HG03097 (cell line): ENCODE measurements around the gene VARS1.
"Not testable (repeated sequence)": the region's sequence is repeated elsewhere in the genome, so short reads cannot be mapped to it uniquely, and the experiment has no call there.

Experiments used
- ATAC-seq: cut with Tn5 transposase; IDR thresholded peaks from one replicate; pipeline ENCODE4 v1.9.1; 2021; ENCODE audit not compliant: unreplicated experiment, low FRiP score

The VARS1 gene

DNA sequence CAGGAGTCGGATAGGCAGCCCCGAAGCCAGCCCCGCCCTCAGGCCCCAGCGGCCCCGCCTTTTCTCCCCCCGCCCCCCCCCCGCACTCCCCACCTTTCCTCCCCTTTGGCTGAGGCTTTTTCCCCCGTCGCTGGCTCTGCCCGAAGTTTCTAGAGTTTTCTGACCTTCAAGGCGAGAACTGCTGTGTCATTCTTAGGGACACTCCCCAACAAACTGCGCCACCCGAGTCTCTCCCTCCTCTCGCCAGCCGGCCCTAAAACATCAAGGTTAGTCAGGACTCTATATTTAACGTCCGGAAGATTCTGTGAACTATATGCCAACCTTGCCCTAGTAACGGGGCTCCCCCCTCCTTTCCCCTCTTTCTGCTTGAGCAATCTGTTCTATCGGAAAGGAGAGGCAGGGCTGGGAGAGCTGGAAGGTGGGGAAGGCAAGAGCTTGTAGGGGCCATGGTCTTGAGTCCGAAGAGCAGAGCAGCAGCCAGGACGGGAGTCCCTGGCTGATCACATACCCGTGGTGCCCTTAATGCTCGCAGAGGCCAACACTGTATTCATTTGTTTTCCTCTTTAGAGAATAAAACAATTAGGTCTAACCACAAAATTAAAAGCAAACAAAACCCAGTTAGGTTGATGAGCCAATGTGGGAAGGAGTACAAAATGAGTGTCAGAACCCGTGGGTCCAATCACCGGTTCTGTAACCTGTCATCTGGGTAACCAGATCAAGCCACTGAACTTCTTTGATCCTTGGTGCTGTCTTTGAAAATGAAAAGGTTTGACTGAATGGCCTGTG lies 26.7 kb upstream of the VARS1 start:
- no peak for ATAC-seq

DNA sequence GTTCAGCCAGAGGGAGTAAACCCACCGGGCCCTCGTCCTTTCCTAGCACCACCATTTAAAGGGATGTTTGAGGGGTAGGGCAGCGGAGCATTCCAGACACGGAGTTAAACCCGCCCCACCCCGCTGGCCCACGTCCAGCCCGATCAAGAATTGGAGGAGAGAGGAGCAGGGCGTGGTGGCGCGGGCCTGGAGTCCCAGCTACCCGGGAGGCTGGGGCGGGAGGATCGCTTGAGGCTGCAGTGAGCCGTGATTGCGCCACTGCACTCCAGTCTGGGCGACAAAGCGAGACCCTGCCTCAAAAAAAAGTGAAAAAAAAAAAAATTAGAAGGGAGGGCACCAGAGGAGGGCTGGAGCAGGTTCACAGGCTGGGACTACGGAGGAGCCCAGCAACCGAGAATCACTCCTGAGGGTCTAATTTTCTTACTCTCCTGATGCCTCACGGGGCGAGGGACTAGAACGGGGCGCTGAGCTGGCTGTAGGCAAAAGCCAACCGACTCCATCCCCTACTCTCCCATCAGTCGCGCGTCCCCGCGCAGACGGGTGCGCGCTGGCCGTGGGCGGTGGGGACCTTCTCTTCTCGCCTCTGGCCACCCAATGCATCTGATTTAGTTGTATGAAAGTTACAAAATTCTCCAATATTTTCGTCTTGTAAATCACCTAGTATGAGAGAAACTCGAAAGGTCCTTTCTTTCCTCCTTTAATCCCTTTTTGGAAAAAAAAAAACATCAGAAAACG lies 25.9 kb upstream of the VARS1 start:
- ATAC-seq = no peak

DNA sequence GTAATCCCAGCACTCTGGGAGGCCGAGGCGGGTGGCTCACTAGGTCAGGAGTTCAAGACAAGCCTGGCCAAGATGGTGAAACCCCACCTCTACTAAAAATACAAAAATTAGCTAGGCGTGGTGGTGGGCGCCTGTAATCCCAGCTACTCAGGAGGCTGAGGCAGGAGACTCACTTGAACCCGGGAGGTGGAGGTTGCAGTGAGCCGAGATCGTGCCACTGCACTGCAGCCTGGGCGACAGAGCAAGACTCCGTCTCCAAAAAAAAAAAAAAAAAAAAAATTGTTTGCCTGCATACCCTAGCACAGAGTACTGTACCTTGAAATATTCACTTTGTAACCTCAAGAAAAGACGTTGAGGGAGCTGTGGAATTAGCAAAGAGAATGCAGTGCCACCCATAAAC lies 24.8 kb upstream of the VARS1 start:
- ATAC-seq = not testable (repeated sequence)

DNA sequence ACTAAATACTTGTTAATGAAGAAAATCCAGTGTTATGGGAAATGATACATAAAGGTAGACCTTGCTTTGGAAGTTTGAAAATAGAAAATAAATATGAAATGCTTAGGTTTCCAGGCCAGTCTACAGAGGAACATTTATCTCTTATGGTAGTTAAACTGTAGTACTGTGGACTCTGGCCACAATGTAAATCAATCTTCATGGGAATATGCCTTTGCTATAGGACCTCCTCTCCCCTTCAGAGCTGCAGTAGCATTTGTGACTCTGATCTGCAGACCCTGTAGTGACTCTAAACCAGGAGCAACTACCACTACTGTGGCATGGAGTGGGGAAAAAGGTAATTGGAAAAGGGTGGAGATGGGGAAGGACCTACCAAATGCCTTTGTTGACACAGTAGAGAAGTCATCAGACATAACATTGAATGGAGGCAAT lies 24.3 kb upstream of the VARS1 start:
- no peak for ATAC-seq

DNA sequence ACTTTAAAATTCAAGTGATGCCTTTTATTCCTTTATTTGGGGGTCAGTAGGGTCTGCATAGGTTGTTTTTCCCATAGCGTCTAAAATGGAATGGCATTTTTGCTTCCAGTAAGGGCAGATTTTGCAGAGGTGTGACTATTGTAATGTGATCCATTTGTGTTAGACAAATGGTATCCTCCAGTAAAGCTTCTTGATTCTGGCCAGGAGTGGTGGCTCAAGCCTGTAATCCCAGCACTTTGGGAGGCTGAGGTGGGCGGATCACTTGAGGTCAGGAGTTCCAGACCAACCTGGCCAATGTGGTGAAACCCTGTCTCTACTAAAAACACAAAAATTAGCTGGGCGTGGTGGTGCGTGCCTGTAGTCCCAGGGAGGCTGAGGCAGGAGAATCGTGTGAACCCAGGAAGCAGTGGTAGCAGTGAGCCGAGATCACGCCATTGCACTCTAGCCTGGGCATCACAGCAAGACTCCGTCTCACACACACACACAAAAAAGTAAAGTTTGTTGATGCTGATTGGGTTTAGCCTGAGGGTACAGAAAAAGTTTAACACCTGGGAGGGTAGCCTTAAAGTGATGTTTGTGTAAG lies 22.5 kb upstream of the VARS1 start:
- not testable (repeated sequence) for ATAC-seq

DNA sequence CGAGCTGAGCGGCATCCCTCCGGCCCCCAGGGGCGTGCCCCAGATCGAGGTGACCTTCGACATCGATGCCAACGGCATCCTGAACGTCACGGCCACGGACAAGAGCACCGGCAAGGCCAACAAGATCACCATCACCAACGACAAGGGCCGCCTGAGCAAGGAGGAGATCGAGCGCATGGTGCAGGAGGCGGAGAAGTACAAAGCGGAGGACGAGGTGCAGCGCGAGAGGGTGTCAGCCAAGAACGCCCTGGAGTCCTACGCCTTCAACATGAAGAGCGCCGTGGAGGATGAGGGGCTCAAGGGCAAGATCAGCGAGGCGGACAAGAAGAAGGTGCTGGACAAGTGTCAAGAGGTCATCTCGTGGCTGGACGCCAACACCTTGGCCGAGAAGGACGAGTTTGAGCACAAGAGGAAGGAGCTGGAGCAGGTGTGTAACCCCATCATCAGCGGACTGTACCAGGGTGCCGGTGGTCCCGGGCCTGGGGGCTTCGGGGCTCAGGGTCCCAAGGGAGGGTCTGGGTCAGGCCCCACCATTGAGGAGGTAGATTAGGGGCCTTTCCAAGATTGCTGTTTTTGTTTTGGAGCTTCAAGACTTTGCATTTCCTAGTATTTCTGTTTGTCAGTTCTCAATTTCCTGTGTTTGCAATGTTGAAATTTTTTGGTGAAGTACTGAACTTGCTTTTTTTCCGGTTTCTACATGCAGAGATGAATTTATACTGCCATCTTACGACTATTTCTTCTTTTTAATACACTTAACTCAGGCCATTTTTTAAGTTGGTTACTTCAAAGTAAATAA lies 21.8 kb upstream of the VARS1 start:
- ATAC-seq = not testable (repeated sequence)

DNA sequence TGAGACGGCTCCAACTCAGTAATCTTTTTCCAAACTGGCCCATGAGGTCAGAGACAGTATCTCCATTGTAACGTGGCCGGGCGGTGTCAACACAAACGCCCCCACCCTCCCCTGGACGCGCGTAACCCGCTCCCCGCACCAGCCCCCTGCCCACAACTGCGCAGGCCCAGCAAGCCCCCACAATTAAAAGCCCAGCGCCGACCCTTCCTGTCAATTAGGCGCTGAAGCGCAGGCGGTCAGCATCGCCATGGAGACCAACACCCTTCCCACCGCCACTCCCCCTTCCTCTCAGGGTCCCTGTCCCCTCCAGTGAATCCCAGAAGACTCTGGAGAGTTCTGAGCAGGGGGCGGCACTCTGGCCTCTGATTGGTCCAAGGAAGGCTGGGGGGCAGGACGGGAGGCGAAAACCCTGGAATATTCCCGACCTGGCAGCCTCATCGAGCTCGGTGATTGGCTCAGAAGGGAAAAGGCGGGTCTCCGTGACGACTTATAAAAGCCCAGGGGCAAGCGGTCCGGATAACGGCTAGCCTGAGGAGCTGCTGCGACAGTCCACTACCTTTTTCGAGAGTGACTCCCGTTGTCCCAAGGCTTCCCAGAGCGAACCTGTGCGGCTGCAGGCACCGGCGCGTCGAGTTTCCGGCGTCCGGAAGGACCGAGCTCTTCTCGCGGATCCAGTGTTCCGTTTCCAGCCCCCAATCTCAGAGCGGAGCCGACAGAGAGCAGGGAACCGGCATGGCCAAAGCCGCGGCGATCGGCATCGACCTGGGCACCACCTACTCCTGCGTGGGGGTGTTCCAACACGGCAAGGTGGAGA lies 19.7 kb upstream of the VARS1 start, which contains the start of the genes HSPA1A and HSPA1L:
Gene HSPA1A, plus strand, starts transcription at position 519 of the 814 bp plus-strand sequence. Its CDS starts 214 bp downstream, at position 733.
Gene HSPA1L, minus strand, starts transcription at position 259 of the 814 bp plus-strand sequence. CDS start 3,311 bp downstream, outside the sequence.
- peak; percentile 41 for ATAC-seq

DNA sequence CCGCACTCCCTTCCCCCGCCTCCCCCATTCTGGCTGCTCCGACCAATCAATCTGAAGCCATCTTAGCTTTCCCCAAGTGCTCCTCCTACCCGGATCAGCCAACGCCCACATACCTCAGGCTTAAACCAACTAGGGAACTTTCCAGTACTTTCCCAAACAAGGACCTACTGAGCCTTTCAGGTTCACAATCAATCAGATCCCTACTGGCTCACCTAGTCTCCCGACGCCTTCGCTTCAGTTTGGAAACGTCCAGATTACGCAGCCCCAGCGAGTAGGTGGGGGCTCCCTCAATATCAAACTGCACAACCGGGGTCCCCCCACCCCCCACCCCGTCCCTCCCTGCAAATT lies 19.1 kb upstream of the VARS1 start:
- no peak for ATAC-seq

DNA sequence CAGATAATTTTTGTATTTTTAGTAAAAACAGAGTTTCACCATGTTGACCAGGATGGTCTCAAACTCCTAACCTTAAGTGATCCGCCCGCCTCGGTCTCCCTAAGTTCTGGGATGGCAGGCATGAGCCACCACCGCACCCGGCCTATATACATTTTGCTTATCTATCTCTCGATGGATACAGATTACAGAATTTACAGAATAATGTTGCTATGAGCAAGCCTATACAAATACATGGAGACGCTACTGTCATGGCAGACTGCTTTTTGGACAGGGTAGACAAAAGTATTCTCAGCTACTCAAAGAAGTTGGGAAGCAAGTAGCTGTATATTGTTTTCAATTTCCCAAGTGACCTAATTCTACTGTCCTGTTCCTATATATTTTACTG lies 17.9 kb upstream of the VARS1 start:
- no peak for ATAC-seq

DNA sequence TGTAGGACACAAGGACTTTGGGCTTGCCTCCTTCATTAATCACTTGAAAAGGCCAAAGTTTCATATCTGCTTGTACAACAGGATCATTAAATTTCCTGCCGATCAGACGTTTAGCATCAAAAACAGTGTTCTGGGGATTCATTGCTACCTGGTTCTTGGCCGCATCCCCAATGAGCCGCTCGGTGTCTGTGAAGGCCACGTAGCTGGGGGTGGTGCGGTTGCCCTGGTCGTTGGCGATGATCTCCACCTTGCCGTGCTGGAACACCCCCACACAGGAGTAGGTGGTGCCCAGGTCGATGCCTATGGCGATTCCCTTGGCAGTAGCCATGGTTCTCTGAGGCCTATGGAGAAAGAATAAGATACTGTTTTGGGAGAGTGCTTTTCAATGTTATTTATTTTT lies 16.1 kb upstream of the VARS1 start:
- no peak for ATAC-seq

DNA sequence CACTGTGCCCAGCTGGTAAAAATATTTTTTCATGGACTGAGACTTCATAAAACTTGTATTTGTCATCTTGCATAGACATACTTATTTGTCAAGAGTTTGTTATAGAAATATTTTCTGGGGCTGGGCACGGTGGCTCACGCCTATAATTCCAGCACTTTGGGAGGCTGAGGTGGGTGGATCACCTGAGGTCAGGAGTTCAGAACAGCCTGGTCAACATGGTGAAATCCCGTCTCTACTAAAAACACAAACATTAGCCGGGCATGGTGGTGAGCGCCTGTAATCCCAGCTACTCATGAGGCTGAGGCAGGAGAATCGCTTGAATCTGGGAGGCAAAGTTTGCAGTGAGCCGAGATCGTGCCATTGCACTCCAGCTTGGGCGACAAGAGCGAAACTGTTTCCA lies 13.0 kb upstream of the VARS1 start:
- not testable (repeated sequence) for ATAC-seq

DNA sequence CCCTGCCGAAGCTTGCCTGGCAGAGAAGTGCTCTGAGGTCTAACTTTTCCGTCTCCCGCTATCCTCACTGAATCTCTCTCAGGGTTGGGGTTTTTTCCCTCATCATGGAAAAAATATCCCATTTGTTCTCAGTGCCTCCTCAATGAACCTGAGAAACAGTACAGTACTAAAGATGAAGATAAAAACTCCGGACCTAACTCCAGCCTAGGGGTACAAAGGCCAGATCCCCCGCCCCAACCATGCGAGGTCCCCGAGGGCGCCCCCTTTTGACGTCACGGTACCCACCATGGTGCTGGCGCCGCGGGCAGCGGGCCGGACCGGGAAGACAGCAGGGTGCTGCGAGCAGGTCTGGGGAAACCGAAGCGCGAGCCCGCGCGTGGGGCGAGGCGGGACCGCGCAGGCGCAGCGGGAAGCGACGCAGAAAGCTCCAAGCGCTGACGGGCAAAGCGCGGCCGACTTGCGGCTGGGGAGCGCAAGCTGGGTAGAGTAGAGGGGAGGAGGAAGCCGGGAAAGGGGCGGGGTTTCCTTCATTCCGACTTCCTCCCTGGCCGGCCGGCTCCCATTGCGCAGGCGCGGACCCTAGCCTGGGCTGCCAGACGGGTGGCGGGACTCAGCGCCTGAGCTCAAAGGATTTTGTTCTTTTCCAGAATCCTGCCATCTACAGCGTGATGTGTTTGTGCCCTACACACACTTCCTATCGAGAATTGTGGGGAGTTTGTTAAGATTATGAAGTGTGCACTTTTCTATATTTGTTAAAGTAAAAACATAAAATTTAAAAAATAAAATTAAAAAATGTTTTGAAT lies 11.1 kb upstream of the VARS1 start, which contains the start of gene LSM2:
Gene LSM2, minus strand, starts transcription at position 497 of the 803 bp plus-strand sequence. Its CDS starts 209 bp downstream, at position 288.
- ATAC-seq = peak; percentile 89

DNA sequence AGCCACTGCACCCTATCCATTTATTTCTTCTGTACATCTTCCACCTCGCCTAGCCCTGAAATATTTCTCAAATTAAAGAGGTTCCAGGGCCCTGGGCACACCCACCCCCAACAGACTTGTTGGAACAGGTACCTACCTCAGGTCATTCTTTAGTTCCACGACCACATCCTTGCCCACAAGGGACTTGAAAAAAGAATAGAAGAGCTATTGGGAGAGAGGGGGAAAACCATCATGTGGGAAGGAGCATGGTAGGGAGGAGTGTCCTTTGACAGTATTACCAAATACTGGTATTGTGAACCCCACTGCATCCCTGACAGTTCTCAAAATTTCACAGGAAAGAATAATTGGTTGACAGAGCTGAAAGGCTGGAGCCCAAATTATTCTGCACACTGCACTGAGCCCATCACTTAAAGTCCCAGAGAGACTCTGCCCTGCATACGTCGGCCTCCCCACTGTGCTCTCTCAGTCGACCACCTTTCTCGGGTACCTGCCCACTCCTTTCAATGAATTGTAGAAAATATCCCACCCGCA lies 10.5 kb upstream of the VARS1 start:
- ATAC-seq = peak; percentile 13

DNA sequence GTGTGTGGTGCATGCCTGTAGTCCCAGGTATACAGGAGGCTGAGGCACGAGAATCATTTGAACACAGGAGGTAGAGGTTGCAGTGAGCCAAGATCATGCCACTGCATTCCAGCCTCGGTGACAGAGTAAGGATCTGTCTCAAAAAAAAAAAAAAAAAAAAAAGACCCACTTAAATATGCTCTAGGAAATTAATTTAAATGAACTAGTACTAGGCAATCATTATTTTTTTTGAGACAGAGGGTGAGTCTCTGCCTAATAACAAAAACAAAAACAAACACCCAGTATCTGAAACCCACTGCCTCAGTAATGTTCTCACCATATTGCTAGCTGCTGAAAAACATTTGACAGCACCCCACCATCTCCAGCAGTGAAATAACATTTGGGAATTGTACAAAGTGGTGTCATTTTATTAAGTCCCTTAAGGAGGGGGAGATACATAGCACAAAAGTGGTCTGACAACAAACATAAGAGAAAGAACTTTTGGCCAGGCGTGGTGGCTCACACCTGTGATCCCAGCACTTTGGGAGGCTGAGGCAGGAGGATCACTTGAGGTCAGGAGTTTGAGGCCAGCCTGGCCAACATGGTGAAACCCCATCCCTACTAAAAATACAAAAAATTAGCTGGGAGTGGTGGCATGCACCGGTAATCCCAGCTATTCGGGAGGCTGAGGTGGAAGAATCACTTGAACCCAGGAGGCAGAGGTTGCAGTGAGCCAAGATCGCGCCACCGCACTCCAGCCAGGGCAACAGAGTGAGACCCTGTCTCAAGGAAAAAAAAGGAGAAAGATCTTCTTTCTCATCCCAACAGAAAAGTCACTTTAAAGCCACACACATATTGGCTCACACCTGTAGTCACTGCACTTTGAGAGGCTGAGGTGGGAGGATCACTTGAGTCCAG lies 5.7 kb upstream of the VARS1 start:
- ATAC-seq = not testable (repeated sequence)

DNA sequence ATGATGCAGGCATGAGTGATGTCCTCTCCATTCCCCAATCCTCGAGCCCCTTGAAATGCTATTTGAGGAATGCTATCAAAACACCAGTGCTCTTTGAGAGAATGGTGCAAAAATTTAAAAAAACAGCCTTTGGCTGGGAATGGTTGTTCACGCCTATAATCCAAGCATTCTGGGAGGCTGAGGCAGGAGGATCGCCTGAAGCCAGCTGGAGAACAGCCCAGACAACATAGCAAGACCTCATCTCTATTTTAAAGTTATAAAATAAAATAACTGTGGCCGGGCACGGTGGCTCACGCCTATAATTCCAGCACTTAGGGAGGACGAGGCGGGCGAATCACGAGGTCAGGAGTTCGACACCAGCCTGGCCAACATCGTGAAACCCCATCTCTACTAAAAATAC lies 4.2 kb upstream of the VARS1 start:
- no peak for ATAC-seq

DNA sequence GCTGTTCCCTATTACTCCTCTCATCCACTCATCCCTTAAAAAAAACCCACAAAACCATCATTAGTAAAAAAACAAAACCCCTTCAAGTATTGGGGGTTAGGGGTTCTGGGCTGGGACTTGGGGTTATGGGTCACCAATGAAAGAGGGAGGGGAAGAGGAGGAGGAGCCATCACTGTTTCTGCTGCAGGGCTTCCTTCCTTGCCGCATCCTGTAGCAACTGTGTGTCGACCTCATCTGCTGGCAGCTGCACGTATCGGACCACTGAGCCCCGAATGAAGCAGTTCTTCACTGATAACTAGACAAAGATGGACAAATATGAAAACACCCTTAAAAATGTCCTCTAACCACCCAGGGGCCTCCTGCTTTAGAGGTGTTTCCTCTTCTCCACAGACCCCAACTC lies 2.0 kb upstream of the VARS1 start:
- ATAC-seq = no peak

DNA sequence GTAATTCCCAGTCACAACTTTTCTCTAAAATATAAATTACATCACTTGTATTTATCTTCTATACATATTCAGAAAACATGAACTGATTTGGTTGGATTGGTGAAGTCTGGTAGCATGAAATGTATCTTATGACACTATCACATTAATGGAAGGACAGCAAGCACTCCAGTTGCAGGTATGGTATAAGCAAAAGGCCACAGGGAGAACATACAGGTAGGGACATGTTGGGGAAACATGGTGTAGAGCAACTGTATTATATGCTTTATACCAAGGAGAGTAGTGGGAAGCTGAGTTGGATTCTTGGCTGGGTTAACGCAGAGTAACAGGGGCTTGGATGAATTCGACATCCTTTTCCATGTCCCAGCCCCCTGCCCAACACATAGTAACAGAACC lies 1.4 kb upstream of the VARS1 start:
- ATAC-seq = no peak
